Stimulated activated naive B cell treated with anti-CD40 and anti-IgM and Interleukin-4, amounts not matched to agents 10 μg/mL and 1 μg/mL and 100 μg/mL, for 72 hours (primary cell): ENCODE measurements around the gene RMI2.

ENCODE experiments used
- ATAC-seq, 2 donors: fragments of 150-1000 bp; cut with Tn5 transposase; replicated peaks; 2 replicates each; pipeline ENCODE4 v1.10.0; 2021; ENCODE audit warnings: moderate library complexity in 1 of 2
- DNase-seq: peaks from one replicate; pipeline ENCODE4 v3.0.0; 2021
- H3K27ac Mint-ChIP-seq: one replicate; pipeline ENCODE4 v1.8.0; 2022; ENCODE audit warnings: mild to moderate bottlenecking, mixed read lengths
- H3K27me3 Mint-ChIP-seq, 2 donors: one replicate each; pipeline ENCODE4 v1.8.0; 2022; ENCODE audit warnings: mixed read lengths in 2 of 2
- H3K36me3 Mint-ChIP-seq, 2 donors: one replicate each; pipeline ENCODE4 v1.8.0; 2022; ENCODE audit warnings: mixed read lengths in 2 of 2, mild to moderate bottlenecking in 1 of 2
- H3K4me1 Mint-ChIP-seq, 2 donors: one replicate each; pipeline ENCODE4 v1.8.0; 2022; ENCODE audit warnings: mixed read lengths in 2 of 2, mild to moderate bottlenecking in 1 of 2
- H3K4me3 Mint-ChIP-seq, 2 donors: one replicate each; pipeline ENCODE4 v1.8.0; 2022; ENCODE audit warnings: mild to moderate bottlenecking in 2 of 2, mixed read lengths in 2 of 2, moderate library complexity in 1 of 2
- H3K9me3 Mint-ChIP-seq, 2 donors: one replicate each; pipeline ENCODE4 v1.8.0; 2022; ENCODE audit warnings: mixed read lengths in 2 of 2, mild to moderate bottlenecking in 1 of 2

Gene RMI2

GRCh38 chr16:11329071-11329491, 16.2 kb upstream of the RMI2 start:
- peaks cover 3 to 4% of the 10 kb centered on the region in 2 donors for H3K9me3 Mint-ChIP-seq
- H3K4me1 Mint-ChIP-seq, result peaks cover 53 to 64% of the 10 kb centered on the region in 2 donors
- peak overlapping the region; percentile 62 to 82 for H3K4me3 Mint-ChIP-seq
- no peaks in the 10 kb centered on the region for H3K27me3 Mint-ChIP-seq
- ATAC-seq, result peak; percentile 19 to 32
- no peak for DNase-seq
- peak overlapping the region; percentile 93 for H3K27ac Mint-ChIP-seq
- H3K36me3 Mint-ChIP-seq, result peaks cover 4 to 7% of the 10 kb centered on the region in 2 donors

- H3K4me1 Mint-ChIP-seq, result peaks cover 50 to 60% of the 10 kb centered on the region in 2 donors
- peak overlapping the region; percentile 89 for H3K27ac Mint-ChIP-seq
- peaks cover 3 to 4% of the 10 kb centered on the region in 2 donors for H3K9me3 Mint-ChIP-seq
- H3K27me3 Mint-ChIP-seq, result no peaks in the 10 kb centered on the region
- no peak for DNase-seq
- H3K36me3 Mint-ChIP-seq, result peaks cover 4 to 7% of the 10 kb centered on the region in 2 donors
- no peak for ATAC-seq
- no peak overlapping the region for H3K4me3 Mint-ChIP-seq
Measured at GRCh38 chr16:11329891-11330290, 15.4 kb upstream of the RMI2 start.

- Mint-ChIP-seq H3K9me3 (peaks cover 3 to 4% of the 10 kb centered on the region in 2 donors), H3K36me3 (peaks cover 4 to 7% of the 10 kb centered on the region in 2 donors), H3K4me1 (peaks cover 42 to 52% of the 10 kb centered on the region in 2 donors), H3K27ac (peak overlapping the region; percentile 89), H3K27me3 (no peaks in the 10 kb centered on the region), H3K4me3 (no peak overlapping the region)
- DNase-seq (no peak), ATAC-seq (no peak)
Measured at GRCh38 chr16:11330526-11331237, 14.6 kb upstream of the RMI2 start.

DNA sequence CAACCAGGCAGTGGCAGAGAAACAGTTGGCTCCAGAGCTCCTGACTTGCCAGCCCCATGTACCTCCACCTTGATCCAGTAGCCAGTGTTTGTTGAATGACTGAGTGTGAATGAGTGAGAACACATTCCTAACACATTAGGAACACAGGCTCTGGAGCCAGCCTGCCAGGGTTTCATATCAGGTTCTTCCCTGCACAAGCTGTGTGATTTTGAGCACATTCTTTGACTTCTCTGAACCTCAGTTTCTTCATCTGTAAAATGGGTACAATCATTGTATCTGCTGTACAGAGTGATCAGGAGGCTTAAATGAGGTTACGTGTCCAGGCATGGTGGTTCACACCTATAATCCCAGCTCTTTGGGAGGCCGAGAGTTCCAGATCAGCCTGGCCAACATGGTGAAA, 13.3 kb upstream of the RMI2 start:
- Mint-ChIP-seq H3K4me3 (no peak overlapping the region), H3K27me3 (no peaks in the 10 kb centered on the region), H3K9me3 (peaks cover under 1% of the 10 kb centered on the region in 2 donors), H3K4me1 (peaks cover 33 to 41% of the 10 kb centered on the region in 2 donors), H3K27ac (no peak overlapping the region), H3K36me3 (peaks cover under 1 to 4% of the 10 kb centered on the region in 2 donors)
- DNase-seq, result no peak
- ATAC-seq, result no peak

DNA sequence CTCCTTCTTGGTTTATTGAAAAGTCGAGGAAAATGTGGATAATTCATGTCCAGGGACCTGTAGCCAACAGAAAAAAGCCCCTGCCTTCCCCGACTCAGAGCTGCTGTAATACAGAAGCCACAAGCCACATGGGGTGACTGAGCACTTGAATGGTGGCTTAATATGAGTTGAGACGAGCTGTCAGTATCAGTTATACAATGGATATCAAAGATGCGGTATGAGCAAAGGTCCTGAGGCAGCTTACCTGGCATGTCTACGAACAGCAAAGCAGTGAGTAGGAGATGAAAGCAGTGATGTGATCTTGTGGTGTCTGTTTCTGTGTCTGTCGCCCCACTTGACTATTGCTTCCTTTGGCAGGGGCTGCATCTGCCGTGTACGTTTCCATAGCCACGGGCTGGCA, 12.2 kb upstream of the RMI2 start:
- H3K27ac Mint-ChIP-seq, result peak overlapping the region; percentile 31
- peaks cover 26 to 30% of the 10 kb centered on the region in 2 donors for H3K4me1 Mint-ChIP-seq
- ATAC-seq (no peak), DNase-seq (no peak)
- no peaks in the 10 kb centered on the region for H3K9me3 Mint-ChIP-seq
- no peaks in the 10 kb centered on the region for H3K27me3 Mint-ChIP-seq
- no peaks in the 10 kb centered on the region for H3K36me3 Mint-ChIP-seq
- H3K4me3 Mint-ChIP-seq, result no peak overlapping the region

- H3K27me3 Mint-ChIP-seq, result no peaks in the 10 kb centered on the region
- no peak overlapping the region for H3K4me3 Mint-ChIP-seq
- H3K4me1 Mint-ChIP-seq, result peaks cover 22 to 23% of the 10 kb centered on the region in 2 donors
- ATAC-seq (no peak), DNase-seq (no peak)
- no peaks in the 10 kb centered on the region for H3K36me3 Mint-ChIP-seq
- H3K9me3 Mint-ChIP-seq, result no peaks in the 10 kb centered on the region
- no peak overlapping the region for H3K27ac Mint-ChIP-seq
Measured at GRCh38 chr16:11333702-11334101, 11.6 kb upstream of the RMI2 start.

- Mint-ChIP-seq H3K9me3 (no peaks in the 10 kb centered on the region), H3K27me3 (no peaks in the 10 kb centered on the region), H3K36me3 (no peaks in the 10 kb centered on the region), H3K27ac (no peak overlapping the region), H3K4me3 (no peak overlapping the region), H3K4me1 (peaks cover 11 to 14% of the 10 kb centered on the region in 2 donors)
- ATAC-seq, result no peak
- DNase-seq, result no peak
Measured at GRCh38 chr16:11334831-11335404, 10.3 kb upstream of the RMI2 start.

- DNase-seq, result no peak
- no peak overlapping the region for H3K27ac Mint-ChIP-seq
- H3K4me3 Mint-ChIP-seq, result no peak overlapping the region
- peaks cover 0 to 2% of the 10 kb centered on the region in 2 donors for H3K36me3 Mint-ChIP-seq
- H3K4me1 Mint-ChIP-seq, result peaks cover 0 to 7% of the 10 kb centered on the region in 2 donors
- ATAC-seq, result no peak
- no peaks in the 10 kb centered on the region for H3K9me3 Mint-ChIP-seq
- no peaks in the 10 kb centered on the region for H3K27me3 Mint-ChIP-seq
Measured at GRCh38 chr16:11339075-11339474, 6.2 kb upstream of the RMI2 start.

DNA sequence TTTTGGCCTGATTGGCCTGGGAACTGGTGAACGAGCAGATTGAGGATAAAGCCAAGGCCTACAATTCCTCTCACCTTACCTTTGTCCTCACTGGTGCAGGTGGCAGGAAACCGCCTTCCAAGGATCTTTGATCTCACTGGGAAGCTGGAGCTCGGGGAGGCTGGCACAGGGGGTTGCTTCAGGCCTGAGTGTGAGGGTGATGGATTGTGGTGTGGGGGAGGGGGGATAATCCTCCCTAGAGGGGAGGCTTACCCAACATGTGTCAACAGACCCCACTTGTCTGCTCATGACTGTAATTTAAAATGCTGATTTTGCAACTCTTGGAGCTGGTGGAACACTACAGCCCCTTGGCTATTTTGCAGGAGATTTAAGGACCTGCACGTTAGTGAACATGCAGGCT, 4.5 kb upstream of the RMI2 start:
- Mint-ChIP-seq H3K4me1 (peaks cover 6 to 10% of the 10 kb centered on the region in 2 donors), H3K36me3 (peaks cover 0 to 2% of the 10 kb centered on the region in 2 donors), H3K27me3 (no peaks in the 10 kb centered on the region), H3K4me3 (no peak overlapping the region), H3K9me3 (no peaks in the 10 kb centered on the region), H3K27ac (no peak overlapping the region)
- DNase-seq (no peak), ATAC-seq (no peak)

DNA sequence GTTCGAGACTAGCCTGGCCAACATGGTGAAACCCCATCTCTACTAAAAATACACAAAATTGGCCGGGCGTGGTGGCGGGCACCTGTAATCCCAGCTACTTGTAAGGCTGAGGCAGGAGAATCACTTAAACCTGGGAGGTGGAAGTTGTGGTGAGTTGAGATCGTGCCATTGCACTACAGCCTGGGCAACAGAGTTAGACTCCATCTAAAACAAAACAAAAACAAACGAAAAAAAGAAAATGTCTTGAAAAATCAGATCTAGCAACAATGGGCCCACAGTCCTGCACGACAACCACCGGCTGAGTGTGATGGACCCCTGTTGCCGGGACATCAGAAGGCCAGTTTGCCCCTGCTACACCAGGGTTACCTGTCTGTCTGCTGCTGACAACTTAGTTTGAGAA, 3.9 kb upstream of the RMI2 start:
- ATAC-seq, result no peak
- Mint-ChIP-seq H3K27ac (peak overlapping the region; percentile 9), H3K4me1 (peaks cover 12 to 13% of the 10 kb centered on the region in 2 donors), H3K36me3 (peaks cover 0 to 2% of the 10 kb centered on the region in 2 donors), H3K27me3 (no peaks in the 10 kb centered on the region), H3K9me3 (no peaks in the 10 kb centered on the region), H3K4me3 (no peak overlapping the region)
- no peak for DNase-seq

- ATAC-seq (no peak), DNase-seq (no peak)
- Mint-ChIP-seq H3K27me3 (no peaks in the 10 kb centered on the region), H3K4me3 (no peak overlapping the region), H3K4me1 (peaks cover 18 to 21% of the 10 kb centered on the region in 2 donors), H3K27ac (peak overlapping the region; percentile 9), H3K9me3 (no peaks in the 10 kb centered on the region), H3K36me3 (peaks cover 0 to 3% of the 10 kb centered on the region in 2 donors)
Measured at GRCh38 chr16:11342021-11342855, 3.0 kb upstream of the RMI2 start.

DNA sequence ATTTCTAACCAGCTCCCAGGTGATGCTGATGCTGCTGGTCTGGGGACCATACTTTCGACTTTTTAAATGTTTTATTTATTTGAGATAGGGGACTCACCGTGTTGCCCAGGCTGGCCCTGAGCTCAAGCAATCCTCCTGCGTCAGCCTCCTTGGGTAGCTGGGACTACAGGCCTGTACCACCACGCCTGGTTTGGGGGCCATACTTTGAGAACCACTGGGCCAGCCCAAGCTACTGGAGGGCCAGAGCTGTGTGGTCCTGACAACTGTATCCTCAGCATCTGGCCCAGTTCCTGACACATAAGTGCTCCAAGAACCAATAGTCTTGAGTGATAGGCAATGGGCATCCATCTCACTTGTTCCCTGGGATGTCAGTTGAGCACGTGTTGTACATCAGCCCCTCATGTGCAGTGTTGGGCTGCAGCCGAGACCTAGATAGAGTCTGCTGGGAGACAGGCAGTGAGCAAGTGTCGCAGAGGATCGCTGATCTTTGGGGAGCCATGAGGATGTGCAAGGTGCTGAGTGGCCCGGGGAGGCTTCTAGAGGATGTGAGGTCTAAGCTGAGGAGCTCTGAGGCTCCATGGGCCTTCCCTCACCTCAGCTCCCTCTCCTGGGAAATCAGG, 1.6 kb downstream of the RMI2 start:
- Mint-ChIP-seq H3K4me1 (peaks cover 38 to 55% of the 10 kb centered on the region in 2 donors), H3K27me3 (no peaks in the 10 kb centered on the region), H3K4me3 (peak overlapping the region; percentile 83 to 93), H3K9me3 (no peaks in the 10 kb centered on the region), H3K27ac (peak overlapping the region; percentile 73), H3K36me3 (peaks cover 16 to 27% of the 10 kb centered on the region in 2 donors)
- DNase-seq (no peak), ATAC-seq (no peak)

GRCh38 chr16:11347831-11348230, 2.6 kb downstream of the RMI2 start:
- ATAC-seq (no peak), DNase-seq (no peak)
- H3K36me3 Mint-ChIP-seq, result peaks cover 17 to 29% of the 10 kb centered on the region in 2 donors
- no peak overlapping the region for H3K27ac Mint-ChIP-seq
- H3K27me3 Mint-ChIP-seq, result no peaks in the 10 kb centered on the region
- no peaks in the 10 kb centered on the region for H3K9me3 Mint-ChIP-seq
- H3K4me3 Mint-ChIP-seq, result no peak overlapping the region
- peaks cover 38 to 55% of the 10 kb centered on the region in 2 donors for H3K4me1 Mint-ChIP-seq
